ENCODE measurements around the gene OR8D2.

- TF ChIP-seq, protein P1, sequence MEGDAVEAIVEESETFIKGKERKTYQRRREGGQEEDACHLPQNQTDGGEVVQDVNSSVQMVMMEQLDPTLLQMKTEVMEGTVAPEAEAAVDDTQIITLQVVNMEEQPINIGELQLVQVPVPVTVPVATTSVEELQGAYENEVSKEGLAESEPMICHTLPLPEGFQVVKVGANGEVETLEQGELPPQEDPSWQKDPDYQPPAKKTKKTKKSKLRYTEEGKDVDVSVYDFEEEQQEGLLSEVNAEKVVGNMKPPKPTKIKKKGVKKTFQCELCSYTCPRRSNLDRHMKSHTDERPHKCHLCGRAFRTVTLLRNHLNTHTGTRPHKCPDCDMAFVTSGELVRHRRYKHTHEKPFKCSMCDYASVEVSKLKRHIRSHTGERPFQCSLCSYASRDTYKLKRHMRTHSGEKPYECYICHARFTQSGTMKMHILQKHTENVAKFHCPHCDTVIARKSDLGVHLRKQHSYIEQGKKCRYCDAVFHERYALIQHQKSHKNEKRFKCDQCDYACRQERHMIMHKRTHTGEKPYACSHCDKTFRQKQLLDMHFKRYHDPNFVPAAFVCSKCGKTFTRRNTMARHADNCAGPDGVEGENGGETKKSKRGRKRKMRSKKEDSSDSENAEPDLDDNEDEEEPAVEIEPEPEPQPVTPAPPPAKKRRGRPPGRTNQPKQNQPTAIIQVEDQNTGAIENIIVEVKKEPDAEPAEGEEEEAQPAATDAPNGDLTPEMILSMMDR (conservative IDR thresholded peaks at IDR 0.05 in 1 of 2, IDR thresholded peaks at IDR 0.05 in 1 of 2; ENCODE audit: low read depth in 1 of 2, low read length in 2 of 2): no peak
- no peak for TF ChIP-seq EZH2 (IDR thresholded peaks at IDR 0.05; ENCODE audit: low read length, missing control alignments)
These were observed 18.4 kb downstream of the OR8D2 start for GRCh38 chr11:124301548-124301947.
